T-cell (primary cell): ENCODE results near the gene UBE2U. TPM values are rescaled to one million over a fixed set of nuclear protein-coding genes. Genes with fewer than 3 reads are reported as not detected.
"Not testable (repeated sequence)": the region's sequence is repeated elsewhere in the genome, so short reads cannot be mapped to it uniquely, and the experiment has no call there.

ENCODE experiments used
- ATAC-seq, 4 experiments: fragments of 200-7000 bp in 3 of 4; fragments of 150-1000 bp in 1 of 4; cut with Tn5 transposase; replicated peaks in 1 of 4; 1 replicate in 3 of 4; 2 replicates in 1 of 4; pipeline ENCODE4 v1.10.0; 2021; ENCODE audit warnings: moderate library complexity in 3 of 4, mild to moderate bottlenecking in 2 of 4, moderate number of reproducible peaks in 1 of 4
- CTCF ChIA-PET, 2 donors: fragments of 300-600 bp; sonication (Branson Sonifier 250); formaldehyde crosslinking; loops; one replicate each; lab custom pipeline; 2022; ENCODE audit warnings: antibody characterized with exemption in 2 of 2; lab: Charles Lee
- POLR2A ChIA-PET, 2 donors: fragments of 300-600 bp; sonication (Branson Sonifier 250); formaldehyde crosslinking; loops; one replicate each; lab custom pipeline; 2022; ENCODE audit warnings: antibody characterized with exemption in 2 of 2; lab: Charles Lee
- DNase-seq, 35 experiments: peaks; one replicate each; pipeline versions ENCODE4 v3.0.0 to v3.0.0-alpha.2; 2013 to 2023
- H3K27ac ChIP-seq: one replicate; pipeline ENCODE4 v1.5.1; 2013; ENCODE audit warnings: low read length
- H3K27me3 ChIP-seq, 2 experiments: replicated peaks in 1 of 2; 1 replicate in 1 of 2; 2 replicates in 1 of 2; pipeline versions ENCODE4 v1.6.1 to v1.7.0; 2013; ENCODE audit warnings: low read length in 1 of 2, mixed read lengths in 1 of 2; ENCODE audit not compliant: control insufficient read depth in 2 of 2, insufficient read depth in 2 of 2; ENCODE audit errors: extremely low read depth in 1 of 2
- H3K36me3 ChIP-seq, 2 donors: 1 replicate in 1 of 2; 2 replicates in 1 of 2; pipeline versions ENCODE4 v1.6.1 to v1.7.0; 2013; ENCODE audit warnings: low read length in 1 of 2; ENCODE audit not compliant: control insufficient read depth in 2 of 2, insufficient read depth in 1 of 2; ENCODE audit errors: extremely low read depth in 1 of 2
- H3K4me1 ChIP-seq, 2 experiments: 1 replicate in 1 of 2; 2 replicates in 1 of 2; pipeline versions ENCODE4 v1.6.1 to v1.7.0; 2013; ENCODE audit warnings: low read length in 2 of 2, mixed read lengths in 1 of 2; ENCODE audit not compliant: insufficient read depth in 2 of 2, control insufficient read depth in 1 of 2; ENCODE audit errors: extremely low read depth in 1 of 2
- H3K4me3 ChIP-seq, 2 donors: 1 replicate in 1 of 2; 2 replicates in 1 of 2; pipeline versions ENCODE4 v1.5.1 to v1.7.0; 2013; ENCODE audit warnings: mild to moderate bottlenecking in 2 of 2, low read length in 1 of 2, moderate library complexity in 1 of 2; ENCODE audit not compliant: control insufficient read depth in 1 of 2; ENCODE audit errors: extremely low read depth in 1 of 2
- H3K9me3 ChIP-seq: 2 replicates; pipeline ENCODE4 v1.7.0; 2013
- H3K27ac Mint-ChIP-seq, 2 donors: one replicate each; pipeline ENCODE4 v1.8.0; 2020 to 2021; ENCODE audit warnings: mild to moderate bottlenecking in 2 of 2, mixed read lengths in 2 of 2
- H3K27me3 Mint-ChIP-seq, 2 donors: one replicate each; pipeline ENCODE4 v1.8.0; 2021 to 2022; ENCODE audit warnings: mixed read lengths in 2 of 2
- H3K36me3 Mint-ChIP-seq: one replicate; pipeline ENCODE4 v1.8.0; 2021; ENCODE audit warnings: mixed read lengths
- H3K4me1 Mint-ChIP-seq, 3 donors: one replicate each; pipeline ENCODE4 v1.8.0; 2020 to 2022; ENCODE audit warnings: mixed read lengths in 3 of 3, mild to moderate bottlenecking in 1 of 3
- H3K4me3 Mint-ChIP-seq, 3 donors: one replicate each; pipeline ENCODE4 v1.8.0; 2020 to 2022; ENCODE audit warnings: mild to moderate bottlenecking in 3 of 3, mixed read lengths in 3 of 3, moderate library complexity in 3 of 3
- H3K9me3 Mint-ChIP-seq, 3 donors: one replicate each; pipeline ENCODE4 v1.8.0; 2020 to 2022; ENCODE audit warnings: mixed read lengths in 3 of 3
- WGBS: methylation state at CpG from one replicate; pipeline ENCODE4 v1.1.5; 2013; ENCODE audit warnings: missing lambda C conversion rate; ENCODE audit not compliant: insufficient coverage; 5-methylcytosine and 5-hydroxymethylcytosine counted together
- total RNA-seq, 35 experiments: library from RNA in 6 of 35; stranded (reverse) in 6 of 35; fragments of 120-200 nt in 1 of 35; gene quantifications; one replicate each; pipeline versions ENCODE4 v1.2.1 to v1.2.4 and lab custom pipeline; 2013 to 2026

Gene UBE2U
- total RNA-seq, 5 donors from 2014 or later (not counting 1 experiment from before 2014, with no cell fraction given): not detected

- CTCF ChIA-PET: interaction anchor here (0.5 to 2.3 kb wide), 16 partner anchors 26 to 1888 kb away, joined by 3 to 14 read pairs (median 4); no protein-coding TSS in a partner anchor
- H3K4me3 Mint-ChIP-seq: no peak overlapping the region
Observed at GRCh38 chr1:64246294-64246917, 43.0 kb downstream of the UBE2U start.

GRCh38 chr1:64248065-64248464, 44.6 kb downstream of the UBE2U start:
- no peak for DNase-seq
- Mint-ChIP-seq H3K27ac (no peak overlapping the region), H3K36me3 (no peaks in the 10 kb centered on the region), H3K4me1 (peaks cover 21 to 24% (median 22%) of the 10 kb centered on the region in 3 donors), H3K27me3 (peaks cover 10 to 23% of the 10 kb centered on the region in 2 donors), H3K4me3 (no peak overlapping the region), H3K9me3 (no peaks in the 10 kb centered on the region)
- H3K4me1 ChIP-seq: peaks cover 7 to 18% of the 10 kb centered on the region in 2 experiments
- no peak overlapping the region for H3K4me3 ChIP-seq
- no peak overlapping the region for H3K27ac ChIP-seq
- ChIA-PET POLR2A (interaction anchor here in 1 of 2 donors (0.6 to 0.7 kb wide), 3 partner anchors 33 to 640 kb away, joined by 3 to 5 read pairs (median 4); no protein-coding TSS in a partner anchor), CTCF (interaction anchor here (0.6 to 1.8 kb wide), 11 partner anchors 8 to 1408 kb away, joined by 3 to 7 read pairs (median 4); no protein-coding TSS in a partner anchor)
- H3K36me3 ChIP-seq: no peaks in the 10 kb centered on the region
- H3K27me3 ChIP-seq: peaks cover 0 to 24% of the 10 kb centered on the region in 2 experiments
- no peak for ATAC-seq
- WGBS: no CpG with 5 or more reads among the region's 5 CpGs
- H3K9me3 ChIP-seq: no peaks in the 10 kb centered on the region

More at GRCh38 chr1:64246294-64246917, 43.0 kb downstream of the UBE2U start:
- peaks cover 7 to 19% of the 10 kb centered on the region in 2 experiments for H3K4me1 ChIP-seq
- Mint-ChIP-seq H3K4me1 (peaks cover 26 to 29% (median 27%) of the 10 kb centered on the region in 3 donors), H3K27me3 (peaks cover 7 to 19% of the 10 kb centered on the region in 2 donors), H3K27ac (no peak overlapping the region), H3K36me3 (no peaks in the 10 kb centered on the region), H3K9me3 (no peaks in the 10 kb centered on the region)
- no peaks in the 10 kb centered on the region for H3K36me3 ChIP-seq
- POLR2A ChIA-PET: no interaction called here
- no peak overlapping the region for H3K4me3 ChIP-seq
- DNase-seq (peak in 1 of 35 experiments; percentile 55), ATAC-seq (no peak)
- peaks cover 0 to 13% of the 10 kb centered on the region in 2 experiments for H3K27me3 ChIP-seq
- H3K9me3 ChIP-seq: no peaks in the 10 kb centered on the region
- no CpG with 5 or more reads among the region's 4 CpGs for WGBS
- H3K27ac ChIP-seq: no peak overlapping the region

GRCh38 chr1:64250472-64250871, 47.0 kb downstream of the UBE2U start:
- H3K27ac ChIP-seq, H3K4me1 Mint-ChIP-seq, H3K36me3 ChIP-seq, H3K4me3 Mint-ChIP-seq, H3K4me1 ChIP-seq, H3K4me3 ChIP-seq, H3K36me3 Mint-ChIP-seq, ATAC-seq, CTCF ChIA-PET, POLR2A ChIA-PET, H3K27ac Mint-ChIP-seq, DNase-seq, H3K9me3 ChIP-seq: not testable (repeated sequence)
- Mint-ChIP-seq H3K27me3 (peaks cover 27% of the 10 kb centered on the region in 2 donors), H3K9me3 (peaks cover 4 to 11% (median 5%) of the 10 kb centered on the region in 3 donors)
- 100% methylated on average over 1 of the region's 2 CpGs for WGBS
- H3K27me3 ChIP-seq: peaks cover 0 to 24% of the 10 kb centered on the region in 2 experiments

GRCh38 chr1:64251971-64252370, 48.5 kb downstream of the UBE2U start:
- H3K27ac Mint-ChIP-seq: no peak overlapping the region
- ChIA-PET POLR2A (interaction anchor here in 1 of 2 donors (0.5 kb wide), 1 partner anchor 197 kb away, joined by 3 read pairs; no protein-coding TSS in a partner anchor), CTCF (no interaction called here)
- no peaks in the 10 kb centered on the region for H3K36me3 Mint-ChIP-seq
- 43% methylated on average over 1 of the region's 3 CpGs for WGBS
- H3K27ac ChIP-seq: no peak overlapping the region
- H3K4me1 ChIP-seq: no peaks in the 10 kb centered on the region
- no peak for ATAC-seq
- H3K27me3 ChIP-seq: peaks cover 0 to 24% of the 10 kb centered on the region in 2 experiments
- H3K27me3 Mint-ChIP-seq: peaks cover 27 to 31% of the 10 kb centered on the region in 2 donors
- no peak for DNase-seq
- H3K9me3 ChIP-seq: peaks cover 2% of the 10 kb centered on the region
- no peaks in the 10 kb centered on the region for H3K4me1 Mint-ChIP-seq
- H3K4me3 Mint-ChIP-seq: no peak overlapping the region
- peaks cover 4 to 11% (median 5%) of the 10 kb centered on the region in 3 donors for H3K9me3 Mint-ChIP-seq
- no peaks in the 10 kb centered on the region for H3K36me3 ChIP-seq
- H3K4me3 ChIP-seq: no peak overlapping the region

GRCh38 chr1:64257233-64257632, 53.8 kb downstream of the UBE2U start:
- Mint-ChIP-seq H3K9me3 (peaks cover 4 to 11% (median 5%) of the 10 kb centered on the region in 3 donors), H3K27me3 (peaks cover 12 to 37% of the 10 kb centered on the region in 2 donors)
- no CpG with 5 or more reads among the region's 2 CpGs for WGBS
- H3K4me1 ChIP-seq, H3K27ac Mint-ChIP-seq, H3K9me3 ChIP-seq, H3K4me3 Mint-ChIP-seq, DNase-seq, ATAC-seq, H3K4me1 Mint-ChIP-seq, POLR2A ChIA-PET, H3K27me3 ChIP-seq, H3K36me3 ChIP-seq, H3K27ac ChIP-seq, H3K4me3 ChIP-seq, H3K36me3 Mint-ChIP-seq: not testable (repeated sequence)
- CTCF ChIA-PET: interaction anchor here in 1 of 2 donors (0.7 to 1.0 kb wide), 2 partner anchors 12 to 28 kb away, joined by 3 read pairs; no protein-coding TSS in a partner anchor

GRCh38 chr1:64258444-64258843, 55.0 kb downstream of the UBE2U start:
- Mint-ChIP-seq H3K27me3 (peaks cover 15 to 42% of the 10 kb centered on the region in 2 donors), H3K9me3 (peaks cover 2 to 11% (median 4%) of the 10 kb centered on the region in 3 donors)
- H3K4me1 Mint-ChIP-seq, ATAC-seq, H3K4me1 ChIP-seq, H3K27me3 ChIP-seq, H3K9me3 ChIP-seq, H3K4me3 Mint-ChIP-seq, CTCF ChIA-PET, H3K27ac ChIP-seq, DNase-seq, H3K36me3 Mint-ChIP-seq, H3K36me3 ChIP-seq, H3K27ac Mint-ChIP-seq, H3K4me3 ChIP-seq: not testable (repeated sequence)
- WGBS: no CpG with 5 or more reads among the region's 2 CpGs
- POLR2A ChIA-PET: interaction anchor here in 1 of 2 donors (0.5 kb wide), 1 partner anchor 153 kb away, joined by 3 read pairs; no protein-coding TSS in a partner anchor
